ENCODE data around the gene DRAXIN.

Gene DRAXIN

DNA sequence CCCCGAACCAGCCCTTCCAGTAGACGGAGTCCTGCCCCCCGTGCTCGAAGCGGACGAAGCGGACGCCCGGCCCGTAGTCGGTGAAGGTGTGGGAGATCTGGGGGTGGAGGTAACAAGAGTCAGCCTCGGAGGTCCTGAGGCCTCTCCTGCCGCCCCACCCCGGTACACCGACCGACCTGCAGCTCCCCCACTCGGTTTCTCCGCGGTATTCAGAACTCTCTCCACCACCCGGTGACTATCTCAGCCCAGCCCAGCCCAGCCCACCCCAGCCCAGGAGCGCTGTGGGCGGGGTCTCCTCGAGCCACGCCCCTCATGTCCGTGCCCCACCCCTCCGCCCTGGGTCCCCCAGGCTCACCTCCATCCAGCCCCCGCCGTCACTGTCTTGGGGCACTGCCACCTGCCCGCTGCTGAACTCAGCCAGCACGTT is 42.8 kb upstream of the DRAXIN start:
- TF ChIP-seq EZH2 (IDR thresholded peaks at IDR 0.05; ENCODE audit: borderline replicate concordance, low read length) (no peak), CTCF (IDR thresholded peaks at IDR 0.05; ENCODE audit: low read length) (no peak)
- H3K9ac ChIP-seq (ENCODE audit: low read length), result no peak overlapping the region
- no peak overlapping the region for H3K27ac ChIP-seq (ENCODE audit: low read depth, low read length, poor library complexity, severe bottlenecking)
- H3K4me2 ChIP-seq (ENCODE audit: low read length), result no peak overlapping the region
- no peaks in the 10 kb centered on the region for H3K9me2 ChIP-seq (ENCODE audit: low read depth, low read length)
- H3K9me3 ChIP-seq (ENCODE audit: low read length), result no peaks in the 10 kb centered on the region
- H3K79me2 ChIP-seq (ENCODE audit: insufficient read depth, low read length), result no peaks in the 10 kb centered on the region
- peaks cover 20% of the 10 kb centered on the region for H3K4me1 ChIP-seq (ENCODE audit: insufficient read depth, low read length, severe bottlenecking)
- H2AFZ ChIP-seq (ENCODE audit: low read length), result no peak overlapping the region
- H3F3A ChIP-seq (ENCODE audit: insufficient read depth, low read length), result no peaks in the 10 kb centered on the region
- no peaks in the 10 kb centered on the region for H4K20me1 ChIP-seq (ENCODE audit: insufficient read depth, low read length)
- no peak overlapping the region for H3K4me3 ChIP-seq (ENCODE audit: low read depth, low read length, poor library complexity, severe bottlenecking)
- no peaks in the 10 kb centered on the region for H3K36me3 ChIP-seq (ENCODE audit: insufficient read depth, low read length)
- H3K27me3 ChIP-seq (ENCODE audit: insufficient read depth, low read length), result no peaks in the 10 kb centered on the region

DNA sequence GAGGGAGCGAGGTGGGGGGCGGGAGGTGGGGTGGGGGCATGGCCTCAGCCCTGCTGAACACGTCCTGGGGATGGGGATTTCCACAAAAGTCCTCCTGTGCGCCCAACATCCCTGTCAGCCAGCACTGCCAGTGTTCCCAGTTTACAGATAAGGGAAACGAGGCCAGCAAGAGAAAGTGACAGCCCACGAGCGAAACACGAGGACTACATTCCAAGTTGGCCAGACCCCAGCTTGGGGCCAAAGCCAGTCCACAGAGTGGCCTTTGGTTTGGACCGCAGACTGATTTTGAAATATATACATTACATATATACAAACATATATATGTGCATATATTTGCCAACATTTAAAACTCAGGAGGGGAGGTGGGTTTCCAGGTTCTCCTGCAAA is 42.3 kb upstream of the DRAXIN start:
- H3K9me3 ChIP-seq (ENCODE audit: low read length), result no peaks in the 10 kb centered on the region
- peak overlapping the region; percentile 34; the same call in 1 of the 2 replicates for H3K4me2 ChIP-seq (ENCODE audit: low read length)
- no peak overlapping the region for H3K4me3 ChIP-seq (ENCODE audit: low read depth, low read length, poor library complexity, severe bottlenecking)
- H3K27ac ChIP-seq (ENCODE audit: low read depth, low read length, poor library complexity, severe bottlenecking), result no peak overlapping the region
- TF ChIP-seq EZH2 (IDR thresholded peaks at IDR 0.05; ENCODE audit: borderline replicate concordance, low read length), result no peak
- TF ChIP-seq CTCF (IDR thresholded peaks at IDR 0.05; ENCODE audit: low read length), result no peak
- H3K36me3 ChIP-seq (ENCODE audit: insufficient read depth, low read length), result no peaks in the 10 kb centered on the region
- H2AFZ ChIP-seq (ENCODE audit: low read length), result no peak overlapping the region
- no peaks in the 10 kb centered on the region for H3K79me2 ChIP-seq (ENCODE audit: insufficient read depth, low read length)
- no peaks in the 10 kb centered on the region for H4K20me1 ChIP-seq (ENCODE audit: insufficient read depth, low read length)
- H3F3A ChIP-seq (ENCODE audit: insufficient read depth, low read length), result no peaks in the 10 kb centered on the region
- no peaks in the 10 kb centered on the region for H3K9me2 ChIP-seq (ENCODE audit: low read depth, low read length)
- H3K9ac ChIP-seq (ENCODE audit: low read length), result no peak overlapping the region
- no peaks in the 10 kb centered on the region for H3K27me3 ChIP-seq (ENCODE audit: insufficient read depth, low read length)
- H3K4me1 ChIP-seq (ENCODE audit: insufficient read depth, low read length, severe bottlenecking), result peaks cover 20% of the 10 kb centered on the region

DNA sequence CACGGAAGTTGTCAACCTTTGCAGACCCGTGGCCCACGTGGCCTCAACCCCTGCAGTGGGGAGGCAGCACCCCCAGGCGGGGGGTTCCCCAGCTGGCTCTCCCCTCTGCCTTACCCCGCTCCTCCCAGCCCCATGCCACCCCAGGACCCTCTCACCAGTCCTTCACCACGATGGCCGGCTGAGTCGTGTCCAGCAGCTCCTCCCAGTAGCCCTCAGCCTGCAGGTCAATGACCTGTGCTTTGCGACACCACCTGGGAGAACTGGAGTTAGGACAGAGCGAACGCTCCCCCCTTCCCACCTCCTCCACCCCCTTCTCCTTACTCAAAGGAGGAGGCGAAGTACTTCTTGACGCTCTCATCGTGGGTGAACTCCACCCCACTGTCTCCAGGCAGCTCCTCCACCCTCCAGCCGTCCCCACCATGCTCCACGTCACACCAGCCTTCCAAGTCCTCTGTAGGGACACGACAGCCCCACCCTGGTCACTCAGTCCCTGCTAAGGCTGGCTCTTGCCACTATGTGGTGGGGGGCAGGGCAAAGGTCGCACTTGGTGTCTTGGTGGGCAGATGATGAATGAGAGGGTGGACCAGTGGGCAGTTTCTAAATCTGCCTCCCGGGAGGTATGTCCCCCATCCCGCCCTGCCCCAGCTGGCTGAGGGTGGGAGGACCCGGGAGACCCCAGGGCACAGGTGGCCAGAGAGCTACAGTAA is 41.7 kb upstream of the DRAXIN start:
- Histone ChIP-seq H3K36me3 (ENCODE audit: insufficient read depth, low read length) (no peaks in the 10 kb centered on the region), H3K27ac (ENCODE audit: low read depth, low read length, poor library complexity, severe bottlenecking) (no peak overlapping the region), H3K4me1 (ENCODE audit: insufficient read depth, low read length, severe bottlenecking) (peaks cover 20% of the 10 kb centered on the region), H3K4me2 (ENCODE audit: low read length) (peak overlapping the region; percentile 61), H3K9ac (ENCODE audit: low read length) (peak overlapping the region; percentile 10; the same call in 1 of the 2 replicates), H3F3A (ENCODE audit: insufficient read depth, low read length) (no peaks in the 10 kb centered on the region), H2AFZ (ENCODE audit: low read length) (no peak overlapping the region), H3K79me2 (ENCODE audit: insufficient read depth, low read length) (no peaks in the 10 kb centered on the region), H3K27me3 (ENCODE audit: insufficient read depth, low read length) (no peaks in the 10 kb centered on the region), H3K9me3 (ENCODE audit: low read length) (no peaks in the 10 kb centered on the region), H4K20me1 (ENCODE audit: insufficient read depth, low read length) (no peaks in the 10 kb centered on the region), H3K4me3 (ENCODE audit: low read depth, low read length, poor library complexity, severe bottlenecking) (peak overlapping the region; percentile 47), H3K9me2 (ENCODE audit: low read depth, low read length) (no peaks in the 10 kb centered on the region)
- no peak for TF ChIP-seq EZH2 (IDR thresholded peaks at IDR 0.05; ENCODE audit: borderline replicate concordance, low read length)
- no peak for TF ChIP-seq CTCF (IDR thresholded peaks at IDR 0.05; ENCODE audit: low read length)
